ENCODE results near the gene RGL2.

The RGL2 gene

DNA sequence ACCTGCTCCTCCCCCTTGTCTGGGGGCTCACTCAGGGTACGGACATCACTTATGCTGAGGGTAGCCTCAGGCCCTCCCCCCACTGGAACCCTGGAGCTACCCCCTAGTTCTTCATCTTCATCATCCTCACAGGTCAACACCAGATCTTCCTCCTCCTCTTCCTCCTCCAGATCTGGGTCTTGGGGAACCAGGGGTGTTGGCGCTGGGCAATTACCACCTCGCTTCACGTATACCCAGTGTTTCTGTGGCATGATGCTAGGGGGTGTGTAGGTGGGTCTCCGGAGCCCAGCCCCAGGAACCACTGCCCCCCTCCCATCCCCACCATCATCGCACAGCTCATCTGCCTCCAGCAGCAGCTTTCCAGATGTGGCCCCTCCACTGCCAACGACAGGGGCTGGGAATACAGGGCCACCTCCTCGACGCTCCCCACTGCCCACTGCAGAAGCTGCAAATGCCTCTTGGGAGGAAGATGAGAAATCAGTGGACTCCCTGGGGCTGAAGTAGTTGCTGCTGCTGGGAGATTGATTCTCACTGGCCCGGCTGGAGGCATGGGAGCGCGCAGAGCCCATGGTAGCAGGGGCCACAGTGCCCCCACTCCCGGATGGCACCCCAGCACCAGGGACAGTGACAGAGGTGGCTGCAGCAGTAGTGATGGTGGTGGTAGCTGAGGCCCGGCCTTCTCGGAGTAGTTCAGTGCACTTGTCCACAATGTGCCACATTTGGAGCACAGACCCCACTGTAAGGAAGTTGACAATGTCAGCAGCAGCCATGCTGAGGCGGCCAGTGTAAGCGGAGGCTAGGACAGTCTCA is 17.3 kb upstream of the RGL2 start:
- DNase-seq = no peak

DNA sequence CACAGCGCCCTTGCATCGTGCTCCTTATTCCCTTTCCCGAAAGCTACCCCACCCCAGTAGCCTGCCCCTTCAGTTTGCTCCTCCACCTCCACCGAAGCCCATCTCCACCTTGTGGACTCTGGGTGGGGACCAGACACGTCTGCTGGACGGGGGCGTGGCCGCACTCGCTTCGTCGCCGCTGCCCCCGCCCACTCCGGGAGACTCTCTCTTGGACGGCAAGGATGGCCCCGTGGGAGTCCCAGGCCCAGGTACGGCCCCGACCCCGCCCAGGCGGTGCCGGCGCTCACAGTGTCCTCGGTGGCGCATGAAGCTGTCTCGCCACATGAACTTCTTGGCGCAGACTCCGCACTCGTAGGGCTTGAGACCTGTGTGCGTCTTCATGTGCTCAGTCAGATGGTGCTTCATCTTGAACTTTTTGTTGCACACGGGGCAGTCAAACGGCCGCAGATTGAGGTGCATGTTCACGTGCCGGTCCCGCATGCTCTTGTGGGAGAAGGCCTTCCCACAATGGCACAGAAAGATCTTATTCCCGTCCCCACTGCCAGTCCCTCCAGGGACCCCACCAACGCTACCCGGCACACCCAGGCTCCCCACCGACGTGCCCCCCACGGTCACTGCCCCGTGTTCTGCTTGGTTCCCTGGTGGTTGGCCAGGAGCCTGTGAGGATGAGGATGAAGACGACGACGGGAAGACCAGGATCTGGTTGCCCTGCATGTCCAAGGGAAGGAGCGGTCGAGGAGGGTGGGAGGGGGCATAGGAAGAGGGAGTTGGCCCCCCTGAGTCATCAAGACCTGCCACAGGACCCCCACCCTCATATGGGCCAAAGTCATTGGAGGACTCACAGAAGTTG is 16.4 kb upstream of the RGL2 start:
- DNase-seq = no peak

DNA sequence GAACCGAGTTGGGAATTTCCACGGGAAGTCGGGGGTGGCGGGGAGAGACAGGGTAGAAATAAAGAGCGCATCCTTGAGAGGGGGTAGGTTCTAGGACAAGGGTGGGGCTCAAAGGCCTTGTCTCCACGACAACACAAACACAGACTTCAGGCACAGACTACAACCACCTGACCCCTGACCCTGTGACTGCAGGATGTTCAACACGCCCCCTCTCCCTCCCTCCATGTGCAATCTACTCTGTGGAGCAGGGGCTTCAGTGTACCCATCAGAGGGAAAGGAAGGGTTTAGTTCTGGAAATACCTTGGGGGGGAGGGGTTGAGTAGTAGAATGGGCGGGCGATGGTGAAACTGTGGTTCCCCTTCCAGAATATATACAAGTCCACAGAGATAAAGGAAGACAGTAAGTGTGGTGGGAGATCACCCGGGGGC is 15.8 kb upstream of the RGL2 start:
- DNase-seq = peak; percentile 30

DNA sequence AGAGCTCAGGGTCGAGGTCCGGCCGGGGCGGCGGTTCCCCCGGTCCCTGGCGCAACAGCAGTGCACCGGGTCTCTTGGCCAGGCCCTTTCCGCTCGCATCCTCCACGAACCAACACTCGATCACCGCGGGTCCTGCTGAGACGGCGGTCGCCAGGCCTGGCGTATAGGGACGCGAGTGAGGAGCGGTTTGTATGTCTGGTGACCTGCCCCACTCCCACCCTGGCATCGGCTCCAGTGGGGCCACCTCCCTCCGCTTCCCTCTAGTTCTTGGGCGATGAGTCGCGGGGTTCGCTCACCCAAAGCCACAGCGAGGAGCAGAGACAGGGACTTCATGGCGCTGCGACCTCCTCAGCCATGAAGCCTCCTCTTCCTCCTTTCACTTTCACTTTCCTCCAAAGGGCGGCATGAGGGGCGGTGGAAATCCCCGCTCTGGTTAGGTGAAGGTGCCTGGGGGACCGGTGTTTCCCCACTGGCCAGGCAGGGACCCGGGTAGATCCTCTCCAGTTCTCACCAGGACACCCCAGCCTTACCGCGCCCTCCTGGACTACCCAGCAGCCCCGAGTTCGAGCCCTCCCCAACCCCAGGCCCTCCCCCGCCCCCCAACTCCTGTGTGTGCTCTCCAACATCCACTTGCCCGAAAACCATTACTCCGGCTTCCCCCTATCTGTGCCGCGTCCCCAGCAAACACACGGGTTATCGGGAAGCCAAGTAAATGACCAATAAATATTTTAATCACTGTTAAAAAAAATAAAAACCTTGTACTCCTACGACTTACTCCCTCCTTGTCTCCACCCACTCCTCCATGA is 15.2 kb upstream of the RGL2 start, which contains the start of gene TAPBP:
Gene TAPBP, minus strand, starts transcription at position 370 of the 806 bp plus-strand sequence. Its CDS starts 37 bp downstream, at position 333.
- DNase-seq = no peak

DNA sequence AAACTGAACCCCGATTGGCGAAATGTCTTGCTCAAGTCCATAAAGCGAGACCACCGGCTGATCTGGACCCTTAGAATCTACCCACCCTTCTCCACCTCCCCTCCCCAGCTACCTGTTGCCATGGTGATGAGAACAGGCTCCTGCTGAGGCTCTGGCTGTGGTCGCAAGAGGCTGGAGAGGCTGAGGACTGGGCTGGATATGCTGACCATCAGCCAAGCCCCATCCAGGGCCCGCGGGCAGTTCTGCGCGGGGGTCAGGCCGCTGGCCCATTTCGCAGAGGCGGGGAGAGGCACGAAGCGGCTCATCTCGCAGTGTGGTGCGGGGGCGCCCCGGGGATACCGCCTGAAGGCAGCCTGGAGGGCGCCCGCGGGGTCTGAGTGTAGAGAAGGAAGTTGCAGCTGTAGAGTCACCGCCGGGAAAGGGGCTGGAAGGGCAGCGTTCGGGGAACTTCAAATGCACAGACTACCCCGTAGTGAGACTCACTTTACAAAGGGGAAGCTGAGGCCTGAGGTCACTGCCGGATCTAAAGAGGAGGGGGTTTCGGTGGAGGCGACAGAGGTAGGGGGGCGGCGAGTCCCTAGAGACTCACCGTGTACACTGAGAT is 14.5 kb upstream of the RGL2 start:
- peak; percentile 58 for DNase-seq

DNA sequence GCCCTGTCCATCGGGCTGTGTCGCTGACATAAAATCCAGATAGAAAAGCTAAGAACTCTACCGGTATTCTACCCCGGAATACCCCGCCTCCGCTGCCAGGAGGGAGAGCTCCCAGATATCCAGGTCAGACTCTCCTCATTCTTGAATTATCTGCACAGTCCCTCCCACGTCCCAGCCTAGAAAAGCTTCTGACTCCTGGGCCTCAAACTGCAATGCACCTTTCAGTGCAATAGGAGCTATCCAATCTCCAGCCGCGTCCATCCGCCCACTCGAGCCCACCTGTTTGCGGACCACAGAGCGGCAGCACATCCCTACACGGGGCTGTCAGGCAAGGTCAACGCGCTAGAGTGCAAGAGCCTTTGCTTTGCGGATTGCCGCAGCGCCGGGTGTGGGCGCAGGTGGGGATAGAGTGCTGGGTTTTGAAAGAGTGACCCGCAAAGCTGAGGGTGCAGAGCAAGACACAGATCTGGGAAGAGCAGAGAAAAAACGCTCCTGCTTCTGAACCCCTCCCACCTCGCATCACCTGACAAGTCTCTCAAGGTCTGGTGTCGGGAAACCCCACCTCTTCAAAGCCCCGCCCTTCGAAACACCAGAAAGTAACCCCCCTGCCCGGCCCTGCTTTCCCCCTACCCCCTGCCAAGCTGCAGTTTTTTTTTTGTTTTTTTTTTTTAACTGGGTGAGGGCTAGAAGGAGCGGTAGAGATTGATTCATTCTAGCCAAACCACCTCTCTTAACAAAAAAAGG is 13.8 kb upstream of the RGL2 start:
- DNase-seq = peak; percentile 88

DNA sequence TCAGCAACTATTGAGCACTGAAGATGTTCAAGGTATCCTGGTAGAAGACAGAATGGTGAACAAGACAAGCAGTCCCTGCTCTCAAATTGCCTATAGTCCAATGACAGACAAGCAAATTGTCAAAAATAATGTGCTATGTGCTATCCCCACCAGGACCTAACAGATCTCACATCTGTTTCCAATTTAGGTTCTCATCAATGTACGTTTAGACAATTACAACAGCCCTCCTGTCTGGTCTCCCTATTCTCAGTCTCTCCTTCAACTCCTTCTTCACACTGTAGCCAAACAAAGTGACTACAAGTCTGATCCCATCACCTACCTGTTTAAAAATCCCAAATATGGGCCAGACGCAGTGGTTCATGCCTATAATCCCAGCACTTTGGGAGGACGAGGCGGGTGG is 7.6 kb upstream of the RGL2 start:
- DNase-seq = no peak

DNA sequence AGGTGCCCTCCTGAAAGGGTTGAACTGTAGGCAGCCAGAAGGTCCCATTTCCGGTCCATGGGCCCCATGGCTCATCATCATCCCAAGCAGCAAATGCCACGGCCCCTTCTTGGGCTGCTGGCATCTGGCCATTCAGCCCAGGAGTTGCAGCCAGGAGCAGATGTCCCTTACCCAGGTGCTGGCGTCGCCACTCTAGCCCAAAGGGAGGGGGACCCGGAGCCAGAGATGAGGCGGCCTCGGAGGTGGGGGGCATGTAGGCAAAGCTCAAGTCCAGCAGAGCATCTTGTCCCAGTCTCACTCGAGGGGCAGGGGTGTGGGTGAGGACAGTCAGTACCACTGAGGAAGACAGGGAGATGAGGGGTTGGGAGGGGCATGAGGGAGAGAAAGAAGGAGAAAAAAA is 6.3 kb upstream of the RGL2 start:
- no peak for DNase-seq

DNA sequence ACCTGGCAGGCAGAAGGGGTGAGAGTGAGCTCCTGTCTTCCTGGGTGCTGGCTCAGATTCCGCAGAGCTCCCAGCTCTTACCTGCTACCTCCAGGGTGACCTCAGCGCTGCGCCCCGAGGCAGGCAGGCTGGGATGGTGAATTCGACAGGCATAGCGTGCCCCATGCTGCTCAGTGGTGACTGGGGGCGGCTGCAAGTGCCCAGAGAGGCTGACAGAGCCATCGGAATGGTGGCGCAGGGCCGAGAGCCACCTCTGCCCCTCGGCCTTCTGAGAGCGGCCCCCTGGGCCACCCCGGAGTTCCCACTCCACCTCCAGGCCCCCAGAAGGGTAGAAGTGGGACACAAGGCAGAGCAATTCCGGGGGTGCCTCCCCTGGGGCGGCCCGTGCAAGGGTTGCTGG is 5.5 kb upstream of the RGL2 start:
- DNase-seq = no peak

DNA sequence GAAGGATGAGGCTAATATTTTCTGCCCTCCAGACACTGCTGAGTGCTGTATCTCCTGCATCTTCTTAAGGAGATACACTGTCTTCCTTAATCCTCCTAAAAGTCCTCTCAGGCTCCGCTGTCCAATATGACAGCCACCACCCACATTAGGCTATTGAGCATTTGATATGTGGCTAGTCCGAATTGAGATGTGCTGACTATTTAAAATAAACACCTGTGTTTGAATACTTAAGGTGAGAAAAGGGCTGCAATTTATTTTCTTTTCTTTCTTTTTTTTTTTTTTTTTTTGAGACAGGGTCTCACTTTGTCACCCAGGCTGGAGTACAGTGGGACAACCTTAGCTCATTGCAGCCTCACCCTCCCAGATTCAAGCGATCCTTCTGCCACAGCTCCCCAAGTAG is 3.1 kb upstream of the RGL2 start:
- no peak for DNase-seq

DNA sequence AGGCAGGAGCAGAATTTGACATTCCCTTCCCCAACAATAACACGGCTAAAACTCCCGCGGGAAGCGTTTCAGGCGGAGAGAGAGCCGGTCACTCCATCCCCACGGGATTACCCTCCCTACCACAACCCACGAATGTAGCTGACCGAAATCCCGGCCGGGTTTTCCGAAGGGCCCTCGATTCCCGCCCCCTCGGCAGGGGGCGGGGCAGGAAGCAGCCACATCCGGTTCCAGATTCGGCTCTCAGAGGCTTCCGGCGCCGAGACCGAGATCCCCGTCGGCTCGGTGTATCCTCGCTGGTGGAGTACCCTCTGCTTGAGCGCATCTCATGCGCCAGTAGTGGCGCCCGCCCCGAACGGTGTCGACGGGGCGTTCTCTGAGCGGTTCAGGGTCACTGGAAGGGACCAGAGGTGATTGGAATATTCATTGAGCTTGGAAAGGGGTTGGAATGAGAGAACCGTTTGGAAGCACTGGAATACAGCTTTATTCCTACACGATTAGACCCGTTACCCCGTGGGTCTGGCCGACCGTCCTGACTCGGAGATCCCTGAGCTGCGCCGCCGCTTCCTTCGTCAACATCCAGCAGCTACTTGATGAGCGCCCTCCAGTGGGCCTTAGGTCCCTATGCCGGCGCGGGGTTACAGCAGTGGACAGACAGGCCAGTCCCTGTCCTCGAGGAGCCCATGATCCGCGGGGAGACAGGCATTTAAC is 649 bp upstream of the RGL2 start:
- peak; percentile 91 for DNase-seq

DNA sequence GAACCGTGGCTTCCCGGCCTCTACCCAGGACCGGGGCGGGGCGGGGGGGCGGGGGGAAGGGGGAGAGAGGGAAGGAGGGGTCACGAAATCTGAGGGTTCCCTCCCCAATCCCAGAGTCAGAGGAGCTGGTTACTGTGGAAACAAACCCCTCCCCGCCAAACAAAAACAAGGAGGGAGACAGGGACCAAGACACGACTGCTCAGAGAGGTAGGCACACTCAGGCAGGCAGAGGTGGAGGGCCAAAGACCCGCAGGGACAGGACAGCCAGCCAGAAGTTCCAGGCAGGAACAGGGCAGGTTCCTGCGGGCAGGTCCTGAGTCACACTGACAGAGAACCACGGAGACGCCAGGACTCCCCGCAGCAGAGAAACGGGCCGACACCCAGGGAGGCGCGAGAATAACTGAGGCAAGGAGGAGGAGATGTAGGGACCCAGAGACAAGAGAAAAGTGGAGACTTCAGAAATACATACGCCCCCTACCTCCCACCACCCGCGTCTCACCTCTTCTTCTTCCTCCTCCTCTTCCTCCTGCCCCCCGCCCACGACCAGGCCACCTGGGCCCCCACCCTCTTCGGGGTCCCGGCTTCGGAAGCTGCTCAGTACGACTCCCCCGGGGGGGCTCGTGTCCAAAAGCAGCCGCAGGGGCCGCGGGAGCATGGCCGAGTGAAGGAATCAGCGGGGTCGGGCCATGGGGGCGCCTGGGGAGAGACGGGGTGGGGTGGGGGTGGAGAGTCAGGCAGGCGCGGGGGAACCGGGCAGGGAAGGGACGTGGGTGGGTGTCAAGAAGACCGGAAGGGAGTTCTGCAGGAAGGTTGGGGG is 578 bp downstream of the RGL2 start:
- no peak for DNase-seq

DNA sequence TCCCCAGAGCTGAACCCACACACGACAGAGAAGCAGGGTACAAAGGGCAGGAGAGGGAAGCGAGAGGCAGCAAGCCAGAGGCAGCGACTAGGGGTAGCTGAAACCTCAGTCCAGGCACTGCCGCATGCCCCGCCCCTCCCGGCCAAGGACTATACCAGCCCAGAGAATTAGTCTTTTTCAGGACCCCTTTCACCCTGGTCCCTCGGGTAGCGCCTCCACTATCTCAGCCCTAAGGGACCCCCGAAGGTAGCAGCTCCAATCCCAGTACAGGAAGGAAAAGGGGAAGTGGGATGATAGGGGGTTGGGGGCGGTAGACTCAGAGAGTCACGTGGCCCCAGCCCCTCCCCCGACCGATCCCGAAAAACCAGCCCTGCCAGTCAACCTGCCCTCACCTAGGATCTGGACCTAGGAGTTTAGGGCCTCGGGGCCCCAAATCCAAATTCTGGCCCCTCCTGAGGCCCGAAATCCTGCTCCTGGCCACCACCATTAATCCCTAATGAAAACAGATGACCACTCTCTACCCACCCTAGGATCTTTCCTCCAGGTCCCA is 1.3 kb downstream of the RGL2 start:
- no peak for DNase-seq

DNA sequence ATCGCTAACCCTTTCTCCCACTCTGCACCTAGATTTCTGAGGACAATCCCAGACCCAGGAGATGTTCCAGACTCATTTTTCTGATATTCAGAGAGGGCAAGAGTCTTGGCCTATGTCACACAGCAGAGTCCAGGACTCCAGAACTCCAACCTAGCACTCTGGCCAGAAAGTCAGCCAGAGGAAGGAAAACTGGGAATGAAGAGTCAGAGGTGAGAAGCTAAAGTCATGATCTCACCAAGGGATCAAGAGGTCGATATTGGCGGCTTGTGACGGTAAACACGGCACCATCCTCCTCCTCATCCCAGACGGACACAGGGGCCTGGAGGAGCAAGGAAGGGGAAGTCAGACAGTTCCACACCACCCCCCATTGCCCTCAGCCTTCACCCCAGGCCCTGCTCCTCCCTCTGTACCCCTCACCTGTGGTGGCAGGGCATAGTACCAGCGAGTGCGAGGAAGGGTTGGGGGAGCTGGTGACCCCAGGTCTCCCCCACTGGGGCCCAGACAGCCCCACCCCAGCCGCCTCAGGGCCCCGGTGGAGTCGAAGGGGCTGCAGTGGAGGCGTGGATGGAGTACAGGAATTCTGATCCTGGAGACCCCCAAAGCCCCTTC is 1.8 kb downstream of the RGL2 start:
- no peak for DNase-seq

DNA sequence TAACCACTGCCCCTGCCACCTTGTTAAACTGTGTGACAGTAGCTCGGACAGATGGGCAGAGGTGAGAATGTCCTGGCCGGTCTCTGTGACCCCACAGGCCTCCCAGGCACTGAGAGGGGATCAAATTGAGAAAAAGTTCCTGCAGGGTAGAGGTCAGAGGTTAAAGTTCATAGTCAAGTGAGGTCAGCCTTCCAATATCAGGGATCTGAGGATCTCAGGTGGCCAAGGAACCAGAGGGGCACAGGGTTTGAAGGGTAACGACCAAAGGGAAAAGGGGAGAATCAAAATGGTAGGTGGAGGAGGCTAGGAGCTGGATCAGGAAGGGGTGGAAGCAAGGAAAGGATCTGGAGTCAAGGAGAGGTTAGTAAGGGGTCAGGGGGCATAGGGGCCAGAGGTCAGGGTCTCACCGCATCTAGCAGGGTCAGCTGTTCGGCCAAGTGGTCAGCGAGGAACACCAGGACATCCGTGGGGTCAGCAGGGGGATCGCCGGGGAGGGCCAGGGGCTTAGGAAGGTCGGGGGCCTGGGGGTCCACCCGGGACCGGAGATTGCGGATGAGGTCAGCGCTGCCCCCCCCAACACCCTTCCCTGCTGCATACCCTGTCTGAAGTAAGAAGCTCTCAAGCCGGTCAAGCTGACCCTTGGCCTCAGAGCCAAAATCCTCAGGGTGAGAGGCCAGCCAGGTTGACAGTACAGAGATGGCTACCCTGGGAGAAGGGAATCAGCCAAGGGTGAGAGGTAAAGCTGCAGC is 2.9 kb downstream of the RGL2 start:
- no peak for DNase-seq

DNA sequence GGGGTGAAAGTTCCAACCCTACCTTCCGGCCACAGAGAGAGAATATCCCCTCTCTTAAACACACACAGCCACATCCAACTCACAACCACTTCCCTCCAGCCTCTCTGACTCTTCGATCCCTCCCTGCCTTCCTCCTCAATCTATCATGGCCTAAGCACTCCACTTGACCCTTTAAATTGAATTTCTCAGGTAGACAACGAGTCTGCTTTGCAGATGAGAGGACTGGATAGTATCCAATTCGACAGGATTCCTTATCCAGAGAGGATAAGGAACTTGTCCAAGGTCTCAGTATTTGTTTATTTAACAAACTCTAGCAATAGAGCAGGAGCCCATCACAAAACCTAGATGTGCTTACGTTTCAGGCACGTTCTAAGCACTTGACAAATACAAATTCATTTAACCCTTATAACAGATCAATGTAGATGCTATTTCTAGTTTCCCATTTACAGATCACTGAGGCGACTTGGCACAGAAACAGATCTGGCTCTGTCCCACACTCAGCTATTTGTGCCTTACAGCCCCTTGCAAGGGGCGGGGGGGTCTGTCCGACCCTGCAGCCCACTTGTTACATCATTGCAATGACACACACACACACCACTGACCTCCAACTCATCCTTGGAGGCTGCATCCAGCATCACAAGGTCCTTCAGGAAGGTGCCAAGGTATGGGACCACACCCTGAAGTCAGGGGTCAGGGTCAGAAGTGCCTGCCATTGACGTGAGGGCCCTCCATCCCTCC is 4.5 kb downstream of the RGL2 start:
- DNase-seq = no peak

DNA sequence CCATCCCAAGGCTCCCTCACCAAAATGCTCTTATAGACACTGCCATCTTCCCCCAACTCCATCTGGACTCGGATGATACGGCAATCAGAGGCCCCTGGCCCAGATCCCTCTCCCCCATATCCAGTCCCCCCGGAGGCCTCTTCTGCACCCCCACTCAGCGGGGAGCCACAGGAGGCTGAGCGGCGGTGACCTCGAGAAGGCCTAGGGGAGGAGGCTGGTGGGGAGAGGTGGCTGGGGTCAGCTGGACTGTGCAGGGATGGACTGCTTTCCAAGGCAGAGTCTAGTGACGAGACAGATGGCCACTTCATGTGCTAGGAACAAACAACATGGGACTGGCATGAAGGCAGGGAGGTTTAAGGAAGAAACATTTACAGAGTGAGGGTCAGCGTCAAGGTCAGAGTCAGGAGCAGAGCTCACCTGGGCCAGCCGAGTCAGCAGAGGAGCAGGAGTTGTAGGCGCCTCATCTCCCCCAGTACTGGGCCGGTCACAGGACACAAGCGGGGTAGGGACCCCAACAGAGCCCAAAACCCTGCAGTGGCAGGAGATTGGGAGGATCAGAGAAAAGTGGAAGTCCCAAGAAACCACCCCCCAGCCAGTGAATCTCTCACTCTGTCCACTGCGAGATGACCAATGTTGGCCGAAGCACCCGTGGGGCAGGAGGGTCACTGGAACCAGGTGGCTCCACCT is 5.6 kb downstream of the RGL2 start:
- no peak for DNase-seq

DNA sequence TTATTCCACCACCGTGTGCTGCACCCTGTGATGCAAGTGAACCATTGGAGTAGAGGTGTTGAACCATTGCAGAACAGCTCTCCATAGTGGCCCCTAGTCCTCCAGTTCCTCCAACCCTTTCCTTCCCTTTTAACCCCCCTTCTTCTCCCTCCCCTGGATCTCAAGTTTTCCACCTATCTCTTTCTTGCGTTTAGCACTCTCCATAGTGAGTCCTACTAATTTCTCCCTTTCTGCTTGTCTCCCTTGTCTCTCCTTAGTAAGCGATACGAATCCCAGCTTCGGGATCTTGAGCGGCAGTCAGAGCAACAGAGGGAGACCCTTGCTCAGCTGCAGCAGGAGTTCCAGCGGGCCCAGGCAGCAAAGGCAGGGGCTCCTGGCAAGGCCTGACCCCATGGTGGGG is 8.3 kb downstream of the RGL2 start:
- DNase-seq = no peak

Measured in NCI-H1105 (cell line).